Fibroblast of villous mesenchyme (primary cell): ENCODE data around the gene ITPK1. TPM values are rescaled to one million over a fixed set of nuclear protein-coding genes. Genes with fewer than 3 reads are reported as not detected.

Experiments used
- DNase-seq: peaks from one replicate; pipeline ENCODE4 v3.0.0-alpha.2; 2010; ENCODE audit warnings: low read depth
- H3K4me3 ChIP-seq: 2 replicates; pipeline ENCODE4 v1.5.1; 2011; ENCODE audit warnings: low read depth, mild to moderate bottlenecking, low read length
- CTCF ChIP-seq: IDR thresholded peaks from 2 replicates; pipeline ENCODE4 v1.5.1; 2012; ENCODE audit warnings: low read depth, mild to moderate bottlenecking, low read length; ENCODE audit not compliant: insufficient read depth
- total RNA-seq: library from RNA; depleted of rRNA; stranded (reverse); fragments of >200 nt; gene quantifications from 2 replicates; pipeline ENCODE4 v1.2.3, GENCODE V29; 2012

Gene ITPK1
- total RNA-seq, 1 donor: 15.5 TPM

GRCh38 chr14:93029911-93030508 is 85.7 kb downstream of the ITPK1 start:
- H3K4me3 ChIP-seq: no peak overlapping the region
- no peak for TF ChIP-seq CTCF
- DNase-seq: no peak

- no peak overlapping the region for H3K4me3 ChIP-seq
- TF ChIP-seq CTCF: no peak
- DNase-seq: no peak
These were observed 86.3 kb downstream of the ITPK1 start for GRCh38 chr14:93029417-93029816.

GRCh38 chr14:93028724-93029076 is 87.0 kb downstream of the ITPK1 start:
- TF ChIP-seq CTCF: no peak
- H3K4me3 ChIP-seq: no peak overlapping the region
- no peak for DNase-seq

- DNase-seq: no peak
- H3K4me3 ChIP-seq: no peak overlapping the region
- no peak for TF ChIP-seq CTCF
These were observed 87.7 kb downstream of the ITPK1 start for GRCh38 chr14:93027810-93028723.

- no peak overlapping the region for H3K4me3 ChIP-seq
- DNase-seq: no peak
- no peak for TF ChIP-seq CTCF
These were observed 89.4 kb downstream of the ITPK1 start for GRCh38 chr14:93026339-93026738.

GRCh38 chr14:93025055-93025454 is 90.7 kb downstream of the ITPK1 start:
- no peak overlapping the region for H3K4me3 ChIP-seq
- no peak for DNase-seq
- TF ChIP-seq CTCF: no peak
